ENCODE measurements around the gene PPP3CA.

DNA sequence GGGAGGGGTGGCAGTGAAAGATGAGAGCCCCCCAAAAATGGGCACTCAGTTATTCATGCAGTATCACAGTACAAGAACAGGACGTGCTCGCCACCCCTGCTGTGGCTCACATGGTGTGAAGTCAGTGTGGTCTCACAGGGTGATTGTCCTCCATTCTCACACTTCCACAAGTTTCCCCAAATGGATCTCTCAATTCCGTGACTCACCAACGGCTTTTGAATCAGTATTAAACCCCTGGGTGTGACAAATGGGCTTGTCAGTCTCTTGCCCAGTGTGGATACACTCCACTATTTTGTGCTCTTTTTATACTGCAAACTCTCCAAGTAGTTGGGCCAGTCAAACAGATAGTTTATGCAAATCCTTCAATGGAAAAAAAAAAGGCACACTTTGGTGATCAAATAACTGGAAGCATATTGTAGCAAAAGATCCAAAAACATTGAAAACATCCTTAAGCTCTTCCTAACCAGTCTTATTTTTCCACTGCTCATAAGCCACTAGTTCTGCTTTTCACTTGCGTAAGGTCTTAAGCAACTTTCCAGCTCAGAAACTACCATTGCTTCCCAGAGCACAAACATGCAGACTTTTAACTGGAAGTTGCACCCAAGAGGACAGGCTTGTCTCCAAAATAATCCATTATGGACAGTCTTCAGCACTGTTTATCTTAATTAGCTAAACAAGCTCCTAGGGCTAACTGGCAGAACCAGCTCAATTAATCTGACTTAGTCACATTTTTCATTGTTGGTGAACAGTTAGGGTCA is 365.7 kb downstream of the PPP3CA start:
- TF ChIP-seq POLR2A (IDR thresholded peaks at IDR 0.05), result no peak
- TF ChIP-seq, protein P1, sequence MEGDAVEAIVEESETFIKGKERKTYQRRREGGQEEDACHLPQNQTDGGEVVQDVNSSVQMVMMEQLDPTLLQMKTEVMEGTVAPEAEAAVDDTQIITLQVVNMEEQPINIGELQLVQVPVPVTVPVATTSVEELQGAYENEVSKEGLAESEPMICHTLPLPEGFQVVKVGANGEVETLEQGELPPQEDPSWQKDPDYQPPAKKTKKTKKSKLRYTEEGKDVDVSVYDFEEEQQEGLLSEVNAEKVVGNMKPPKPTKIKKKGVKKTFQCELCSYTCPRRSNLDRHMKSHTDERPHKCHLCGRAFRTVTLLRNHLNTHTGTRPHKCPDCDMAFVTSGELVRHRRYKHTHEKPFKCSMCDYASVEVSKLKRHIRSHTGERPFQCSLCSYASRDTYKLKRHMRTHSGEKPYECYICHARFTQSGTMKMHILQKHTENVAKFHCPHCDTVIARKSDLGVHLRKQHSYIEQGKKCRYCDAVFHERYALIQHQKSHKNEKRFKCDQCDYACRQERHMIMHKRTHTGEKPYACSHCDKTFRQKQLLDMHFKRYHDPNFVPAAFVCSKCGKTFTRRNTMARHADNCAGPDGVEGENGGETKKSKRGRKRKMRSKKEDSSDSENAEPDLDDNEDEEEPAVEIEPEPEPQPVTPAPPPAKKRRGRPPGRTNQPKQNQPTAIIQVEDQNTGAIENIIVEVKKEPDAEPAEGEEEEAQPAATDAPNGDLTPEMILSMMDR (IDR thresholded peaks at IDR 0.05), result no peak
